Activated CD8-positive, alpha-beta memory T cell treated with anti-CD3 and anti-CD28 coated beads for 24 hours (primary cell): ENCODE results near the gene ZNF649.
A peak's percentile ranks its signal among the peaks of the same experiment; 100 is the strongest.

ENCODE experiments used
- DNase-seq: peaks from one replicate; pipeline ENCODE4 v3.0.0-alpha.2; 2020

ZNF649 gene

DNA sequence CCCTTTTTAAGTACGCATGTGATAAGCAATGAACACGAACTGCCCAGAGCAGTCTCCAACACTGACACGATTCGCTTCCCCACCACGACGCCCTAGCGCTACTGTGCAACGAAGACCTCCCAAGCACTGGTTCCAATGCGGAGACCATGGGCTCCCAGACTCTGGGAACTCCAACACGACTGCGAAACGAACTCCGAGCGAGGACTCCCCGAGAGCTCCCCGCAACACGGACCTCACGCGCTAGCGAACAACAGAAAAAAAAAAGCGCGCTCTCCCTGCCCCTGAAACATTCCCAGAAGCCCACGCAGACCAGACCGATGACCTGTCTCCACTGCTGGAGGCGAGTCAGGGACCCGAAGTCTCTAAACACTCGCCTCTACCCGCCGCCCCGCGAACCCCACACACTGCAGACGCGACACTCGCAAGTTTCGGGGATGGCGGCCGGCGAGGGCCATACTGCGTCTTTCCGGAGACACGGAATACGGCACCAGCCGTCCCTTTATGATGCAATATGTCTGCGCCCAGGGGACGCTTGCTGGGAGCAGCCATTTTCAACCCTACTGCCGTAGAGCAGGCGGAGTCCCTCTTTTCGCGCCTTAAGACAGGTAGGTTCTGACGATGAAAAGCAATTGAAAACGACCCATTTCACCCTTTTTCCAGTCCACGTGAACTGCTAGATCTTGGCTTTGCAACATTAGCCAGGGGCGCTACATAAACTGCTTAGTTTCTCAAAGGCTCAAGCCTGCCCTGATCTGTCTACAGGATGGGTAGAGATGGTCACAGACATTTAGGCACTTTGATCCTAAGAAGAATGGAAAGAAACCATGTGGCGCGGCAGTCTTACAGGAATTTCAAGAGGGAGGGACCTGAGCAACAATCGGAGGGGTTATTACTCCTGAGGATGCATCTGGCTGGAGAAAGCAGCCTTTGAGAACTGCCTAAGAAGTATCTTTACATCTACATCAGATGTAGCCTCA is 17.0 kb downstream of the ZNF649 start, which contains the start of gene ZNF577:
ZNF577 (minus strand) TSS at position 430 of the 977 bp plus-strand sequence. CDS start 7,569 bp downstream, outside the sequence.
- peak; percentile 73 for DNase-seq

- no peak for DNase-seq
Measured at GRCh38 chr19:51884713-51885112, 20.1 kb downstream of the ZNF649 start.

GRCh38 chr19:51882518-51882917 is 22.3 kb downstream of the ZNF649 start:
- no peak for DNase-seq

DNA sequence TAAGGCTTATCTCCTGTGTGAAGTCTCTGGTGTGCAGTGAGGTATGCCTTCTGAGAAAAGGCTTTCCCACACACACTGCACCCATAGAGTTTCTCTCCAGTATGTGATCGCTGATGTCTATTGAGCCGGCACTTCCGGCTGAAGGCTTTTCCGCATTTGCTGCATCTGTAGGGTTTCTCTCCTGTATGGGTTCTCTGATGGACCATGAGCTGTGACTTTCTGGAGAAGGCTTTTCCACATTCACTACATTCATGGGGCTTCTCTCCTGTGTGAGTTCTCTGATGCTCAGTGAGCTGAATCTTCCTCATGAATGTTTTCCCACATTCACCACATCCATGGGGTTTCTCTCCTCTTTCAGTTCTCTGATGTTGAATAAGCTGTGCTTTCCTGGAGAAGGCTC is 31.7 kb downstream of the ZNF649 start:
- no peak for DNase-seq

DNA sequence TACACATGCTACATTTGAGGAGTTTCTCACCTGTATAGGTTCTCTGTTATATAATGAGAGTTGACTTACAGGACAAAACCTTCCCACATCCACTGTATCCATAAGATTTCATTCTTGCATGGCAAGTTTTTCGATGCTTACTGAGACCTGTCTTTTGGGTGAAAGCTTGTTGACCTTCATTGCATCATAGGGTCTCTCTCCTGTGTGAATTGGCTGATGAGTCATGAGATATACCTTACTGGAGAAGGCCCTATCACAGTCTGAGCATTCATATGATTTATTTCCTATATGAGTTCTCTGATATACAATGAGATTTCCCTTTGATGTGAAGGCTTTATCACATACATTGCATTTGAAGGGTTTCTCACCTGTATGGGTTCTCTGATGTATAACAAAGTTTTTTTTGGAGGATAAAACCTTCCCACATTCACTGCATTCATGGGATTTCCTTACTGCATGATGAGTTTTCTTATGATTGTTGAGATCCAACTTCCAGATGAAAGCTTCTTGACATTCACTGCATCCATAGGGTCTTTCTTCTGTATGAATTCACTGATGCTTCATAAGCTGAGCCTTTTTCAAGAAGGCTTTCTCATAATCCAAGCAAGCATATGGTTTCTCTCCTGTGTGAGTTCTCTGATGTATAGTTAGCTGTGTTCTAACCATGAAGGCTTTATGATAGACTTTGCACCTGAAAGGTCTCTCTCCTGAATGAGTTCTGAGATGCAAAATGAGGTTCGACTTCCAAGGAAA is 42.8 kb downstream of the ZNF649 start:
- no peak for DNase-seq
